ENCODE results near the gene EVPL.
"Not testable (repeated sequence)": the region's sequence is repeated elsewhere in the genome, so short reads cannot be mapped to it uniquely, and the experiment has no call there.

EVPL gene

DNA sequence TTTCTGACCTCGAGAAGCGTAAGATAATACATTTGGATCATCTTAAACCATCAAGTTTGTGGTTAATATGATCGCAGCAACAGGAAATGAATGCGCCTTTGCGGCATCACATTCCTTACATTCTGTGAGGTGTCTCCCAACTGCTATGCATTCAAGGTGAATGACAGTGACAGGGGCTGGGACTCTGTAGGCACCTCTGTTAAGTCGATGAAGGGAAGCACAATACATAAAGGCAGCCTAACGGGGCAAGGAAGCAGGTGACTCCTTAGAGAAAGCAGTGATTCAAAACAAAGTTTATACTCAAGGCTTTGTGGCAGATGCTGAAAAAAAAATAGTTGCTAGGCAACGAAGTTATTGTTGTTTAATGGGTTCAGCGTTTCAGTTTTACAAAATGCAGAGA lies 21.6 kb upstream of the EVPL start:
- H3K27ac ChIP-seq, result no peak overlapping the region
- DNase-seq (ENCODE audit: low read depth, low spot score), result no peak

DNA sequence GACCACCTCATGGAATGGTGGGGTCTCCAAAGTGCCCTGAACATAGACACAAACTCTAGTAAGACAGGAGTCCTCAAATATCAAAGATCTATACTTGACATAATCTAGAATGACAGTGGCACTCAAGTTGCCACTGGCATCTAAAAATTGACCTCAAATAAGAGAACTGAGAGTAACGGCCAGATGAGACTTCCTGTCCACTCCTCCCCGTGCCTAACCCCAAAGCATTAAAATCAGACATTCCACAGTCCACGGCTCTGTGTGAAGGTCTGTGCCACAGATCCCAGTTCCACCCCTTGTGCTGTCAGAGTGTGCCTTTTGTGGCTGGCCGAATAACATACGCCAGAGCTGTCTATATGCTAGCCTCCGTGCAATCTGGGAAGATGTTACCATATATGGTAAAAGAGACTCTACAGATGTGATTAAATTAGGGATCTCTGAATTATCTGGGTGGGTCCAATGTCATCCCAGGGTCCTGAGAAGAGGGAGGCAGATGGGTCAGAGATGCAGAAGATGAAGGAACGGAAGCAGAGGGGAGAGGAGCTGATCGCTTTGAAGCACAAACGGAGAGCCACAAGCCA lies 21.0 kb upstream of the EVPL start:
- no peak for DNase-seq (ENCODE audit: low read depth, low spot score)
- no peak overlapping the region for H3K27ac ChIP-seq

DNA sequence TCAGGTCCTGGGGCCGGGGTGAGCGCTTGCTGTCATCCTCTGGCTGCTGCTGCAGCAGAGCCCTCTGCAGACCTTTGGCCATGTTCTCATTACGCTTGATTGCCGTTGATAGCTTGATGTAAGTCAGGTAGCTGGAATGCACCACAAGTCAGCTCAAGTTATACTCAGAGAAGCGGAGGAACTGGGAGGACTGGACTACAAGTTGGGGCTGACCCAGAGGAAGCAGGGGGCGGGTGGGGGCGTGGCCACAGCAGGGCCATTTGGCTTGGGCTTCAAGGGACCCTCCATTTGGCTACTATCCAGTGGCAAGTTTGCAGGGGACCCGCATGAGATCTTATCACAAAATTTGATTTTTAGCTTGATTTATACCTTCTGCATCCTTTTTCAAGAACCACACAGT lies 19.0 kb upstream of the EVPL start:
- peak; percentile 53 for DNase-seq (ENCODE audit: low read depth, low spot score)
- peak overlapping the region; percentile 30 for H3K27ac ChIP-seq

DNA sequence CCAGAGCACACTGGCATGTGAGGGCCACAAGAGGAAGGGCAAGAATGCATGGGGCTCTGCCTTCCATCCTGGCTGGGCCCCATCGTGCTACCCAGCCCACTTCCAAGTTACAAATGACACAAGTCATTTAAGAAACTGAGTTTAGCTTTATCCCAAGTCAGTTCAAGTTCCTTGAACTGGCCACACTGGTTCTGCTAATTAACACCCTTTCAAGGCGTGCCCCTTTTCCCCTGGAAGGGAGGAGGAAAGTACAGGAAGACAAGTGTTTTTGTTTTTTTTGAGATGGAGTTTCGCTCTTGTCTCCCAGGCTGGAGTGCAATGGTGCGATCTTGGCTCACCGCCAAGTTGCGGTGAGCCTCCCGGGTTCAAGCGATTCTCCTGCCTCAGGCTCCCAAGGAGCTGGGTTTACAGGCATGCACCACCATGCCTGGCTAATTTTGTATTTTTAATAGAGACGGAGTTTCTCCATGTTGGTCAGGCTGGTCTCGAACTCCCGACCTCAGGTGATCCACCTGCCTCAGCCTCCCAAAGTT lies 17.4 kb upstream of the EVPL start:
- DNase-seq (ENCODE audit: low read depth, low spot score); H3K27ac ChIP-seq: not testable (repeated sequence)

DNA sequence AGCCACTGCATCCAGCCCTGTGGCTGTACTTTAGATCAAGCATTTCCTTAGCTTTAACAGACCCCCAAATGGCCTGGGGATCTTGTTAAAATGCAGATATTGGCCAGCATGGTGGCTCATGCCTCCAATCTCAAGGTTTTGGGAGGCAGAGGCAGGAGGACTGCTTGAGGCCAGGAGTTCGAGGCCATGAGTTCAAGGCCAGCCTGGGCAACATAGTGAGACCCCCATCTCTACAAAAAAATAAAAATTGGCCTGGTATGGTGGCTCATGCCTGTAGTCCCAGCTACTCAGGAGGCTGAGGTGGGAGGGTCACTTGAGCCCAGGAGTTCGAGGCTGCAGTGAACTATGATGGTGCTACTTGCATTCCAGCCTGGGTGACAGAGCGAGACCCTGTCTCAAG lies 15.8 kb upstream of the EVPL start:
- DNase-seq (ENCODE audit: low read depth, low spot score); H3K27ac ChIP-seq: not testable (repeated sequence)

DNA sequence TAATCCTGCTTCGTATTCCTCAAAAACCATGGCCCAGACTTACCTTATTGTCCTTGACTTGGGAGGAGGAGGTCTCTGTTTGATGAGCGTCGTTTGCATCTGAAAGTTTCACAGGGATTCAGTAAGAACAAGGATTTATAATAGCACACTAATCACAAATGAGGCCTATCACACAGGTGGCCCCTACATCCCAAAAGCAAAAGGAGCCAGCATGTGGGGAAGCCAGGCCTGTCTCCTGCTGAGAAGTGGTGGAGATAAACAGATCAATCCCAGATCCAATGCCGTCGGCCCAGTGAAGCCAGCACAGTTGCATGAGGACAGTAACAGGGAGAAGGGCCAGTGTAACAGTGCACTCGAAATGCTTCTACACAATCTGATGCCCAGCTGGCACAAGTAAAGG lies 13.3 kb upstream of the EVPL start:
- H3K27ac ChIP-seq, result no peak overlapping the region

DNA sequence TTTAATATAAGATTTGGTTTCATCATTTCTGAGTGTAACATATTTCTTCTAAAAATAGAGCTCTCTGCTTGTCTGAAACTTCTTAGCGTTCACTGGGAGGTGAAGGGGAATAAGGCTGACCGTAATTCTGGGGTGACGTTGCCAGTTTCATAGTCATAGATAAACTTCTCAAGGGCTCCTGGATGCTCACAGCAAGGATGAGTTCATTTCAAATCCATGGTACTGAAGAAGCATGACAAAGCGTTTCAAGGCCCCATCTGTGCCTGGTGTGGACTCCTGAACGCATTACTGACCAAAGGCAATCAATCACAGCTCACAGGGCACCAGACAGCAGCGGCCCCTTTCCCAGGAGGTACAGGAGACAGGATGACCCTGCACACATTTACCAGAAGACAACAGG lies 12.0 kb upstream of the EVPL start:
- no peak overlapping the region for H3K27ac ChIP-seq

More for the DNA sequence above, 13.3 kb upstream of the EVPL start:
- DNase-seq (ENCODE audit: low read depth, low spot score), result no peak

DNA sequence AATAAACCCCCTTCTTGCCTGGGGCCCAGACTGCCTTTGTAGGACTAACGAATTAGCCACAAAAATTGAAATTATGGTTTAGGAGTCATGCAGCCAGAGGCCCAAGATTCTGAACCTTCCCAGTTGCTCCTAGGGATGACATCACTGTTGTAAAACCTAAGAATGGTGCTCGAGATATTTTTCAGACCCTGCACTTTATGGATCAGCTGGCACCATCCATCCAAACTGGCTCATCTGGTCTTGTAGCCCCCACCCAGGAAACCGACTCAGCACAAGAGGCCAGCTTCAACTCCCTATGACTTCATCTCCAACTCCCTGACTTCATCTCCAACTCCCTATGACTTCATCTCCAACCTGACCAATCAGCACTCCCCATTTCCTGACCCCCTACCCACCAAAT lies 10.9 kb upstream of the EVPL start:
- no peak for DNase-seq (ENCODE audit: low read depth, low spot score)
- no peak overlapping the region for H3K27ac ChIP-seq

More for the DNA sequence above, 12.0 kb upstream of the EVPL start:
- no peak for DNase-seq (ENCODE audit: low read depth, low spot score)

DNA sequence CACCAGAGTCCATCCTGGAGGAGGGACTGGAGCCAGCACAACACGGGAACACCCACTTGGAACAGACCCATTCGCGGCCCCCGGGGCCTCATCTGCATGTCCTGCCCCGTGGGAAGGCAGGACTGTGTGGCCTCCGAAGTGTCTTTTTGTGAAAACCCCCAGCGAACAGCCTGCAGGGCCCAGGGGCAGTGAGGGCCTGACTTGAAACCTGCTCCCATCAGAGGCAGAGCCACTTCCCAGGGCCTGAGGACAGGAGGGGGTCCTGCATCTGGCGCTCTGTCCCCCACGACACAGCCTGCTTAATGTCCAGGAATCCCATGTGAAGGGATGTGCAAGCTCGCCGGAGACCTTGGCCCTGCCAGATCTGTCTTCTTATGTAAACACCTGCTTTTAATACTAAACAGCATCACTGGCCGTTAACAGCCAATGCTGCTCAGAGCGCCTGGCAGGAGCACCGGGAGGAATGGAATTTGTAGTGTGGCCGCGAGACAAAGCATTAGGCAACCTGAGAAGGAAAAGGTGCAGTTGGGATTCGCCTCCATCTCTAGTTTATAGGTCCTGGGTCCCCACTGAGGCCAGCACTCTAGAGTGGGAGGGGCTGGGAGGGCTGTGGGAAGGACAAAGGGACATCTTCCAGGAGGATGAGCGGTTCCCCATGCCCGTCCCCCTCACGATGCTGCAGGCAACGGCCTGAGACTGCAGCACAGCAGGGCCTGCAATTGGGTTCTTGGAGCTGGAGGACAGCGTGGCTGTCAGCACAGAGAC lies 9.6 kb upstream of the EVPL start:
- no peak for DNase-seq (ENCODE audit: low read depth, low spot score)
- H3K27ac ChIP-seq, result no peak overlapping the region

DNA sequence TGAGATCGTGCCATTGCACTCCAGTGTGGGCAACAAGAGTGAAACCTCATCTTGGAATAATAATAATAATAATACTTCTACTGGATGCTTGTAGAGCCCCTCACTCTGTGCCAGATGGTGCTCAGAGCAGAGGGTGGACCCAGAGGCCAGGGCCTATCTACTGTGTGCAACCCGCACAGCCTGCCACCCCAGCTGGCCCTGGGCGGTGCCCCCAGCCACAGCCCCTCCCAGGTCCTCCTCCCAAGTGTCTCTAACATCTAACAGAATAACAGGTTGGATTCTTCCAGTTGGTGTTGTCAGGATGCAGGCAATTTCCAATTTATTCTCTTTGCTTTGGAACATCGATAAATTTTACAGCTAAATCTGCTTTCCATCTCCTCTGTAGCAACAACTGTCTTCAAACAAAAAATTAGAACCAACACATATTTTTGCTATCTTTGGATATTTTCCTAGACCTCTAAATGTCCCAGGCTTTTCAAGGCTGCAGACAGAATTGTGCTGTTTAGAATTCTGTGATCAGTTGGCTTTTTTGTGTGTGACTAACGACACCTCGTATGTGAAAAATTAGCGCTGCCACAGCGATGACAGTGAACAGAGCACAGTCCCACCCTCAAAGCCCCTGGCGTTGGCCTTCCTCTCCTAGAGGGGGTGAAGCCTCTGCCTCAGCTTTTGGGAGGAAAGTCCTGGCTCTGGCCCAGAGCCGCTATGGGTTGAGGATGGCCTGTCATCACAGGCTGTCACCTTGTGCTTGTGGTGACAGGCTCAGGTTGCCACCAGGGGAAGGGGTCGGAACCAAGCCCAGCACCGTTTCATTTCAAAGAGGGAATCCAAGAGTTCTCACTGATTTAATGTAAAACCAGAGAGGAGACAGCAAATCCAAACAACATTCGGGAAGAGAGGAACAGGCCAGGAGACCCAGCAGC lies 7.6 kb upstream of the EVPL start:
- no peak for DNase-seq (ENCODE audit: low read depth, low spot score)

DNA sequence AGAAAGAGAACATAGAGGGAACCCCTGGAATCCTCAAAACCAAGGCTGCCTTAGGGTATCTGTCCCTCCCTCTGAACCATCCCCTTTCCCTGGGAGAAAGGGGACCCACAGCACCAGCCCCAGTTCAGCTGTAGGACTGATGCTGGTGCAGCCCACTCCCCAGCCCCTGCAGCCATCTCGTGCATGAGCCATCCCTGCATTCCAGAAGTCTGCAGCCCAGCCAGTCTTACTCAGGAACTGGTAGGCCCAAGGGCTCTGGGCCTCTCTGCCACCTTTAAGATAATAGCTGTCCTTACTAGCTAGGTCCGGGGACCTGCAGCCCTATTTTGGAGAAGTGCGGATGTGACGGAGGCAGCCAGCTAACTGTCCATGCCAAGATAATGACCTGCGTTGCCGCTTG lies 6.0 kb upstream of the EVPL start:
- no peak for DNase-seq (ENCODE audit: low read depth, low spot score)

More for the DNA sequence above, 7.6 kb upstream of the EVPL start:
- H3K27ac ChIP-seq, result no peak overlapping the region

DNA sequence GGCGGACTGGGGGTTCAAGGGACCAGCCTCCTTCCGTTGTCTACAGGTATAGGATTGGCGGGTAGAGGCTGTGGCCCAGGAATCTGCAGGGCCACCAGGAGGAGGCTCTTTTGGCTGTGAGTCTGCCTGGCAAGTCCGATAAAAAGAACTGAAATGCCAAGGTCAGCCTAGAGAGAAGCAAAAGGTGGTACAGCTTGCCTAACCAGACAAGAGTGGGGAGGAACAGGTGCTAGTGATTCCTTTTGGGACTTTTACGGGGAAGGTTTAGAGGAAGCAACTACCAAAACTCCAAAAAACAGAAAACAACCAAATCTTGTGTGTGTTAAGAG lies 5.6 kb upstream of the EVPL start:
- H3K27ac ChIP-seq, result no peak overlapping the region
- no peak for DNase-seq (ENCODE audit: low read depth, low spot score)

More for the DNA sequence above, 6.0 kb upstream of the EVPL start:
- H3K27ac ChIP-seq, result no peak overlapping the region

DNA sequence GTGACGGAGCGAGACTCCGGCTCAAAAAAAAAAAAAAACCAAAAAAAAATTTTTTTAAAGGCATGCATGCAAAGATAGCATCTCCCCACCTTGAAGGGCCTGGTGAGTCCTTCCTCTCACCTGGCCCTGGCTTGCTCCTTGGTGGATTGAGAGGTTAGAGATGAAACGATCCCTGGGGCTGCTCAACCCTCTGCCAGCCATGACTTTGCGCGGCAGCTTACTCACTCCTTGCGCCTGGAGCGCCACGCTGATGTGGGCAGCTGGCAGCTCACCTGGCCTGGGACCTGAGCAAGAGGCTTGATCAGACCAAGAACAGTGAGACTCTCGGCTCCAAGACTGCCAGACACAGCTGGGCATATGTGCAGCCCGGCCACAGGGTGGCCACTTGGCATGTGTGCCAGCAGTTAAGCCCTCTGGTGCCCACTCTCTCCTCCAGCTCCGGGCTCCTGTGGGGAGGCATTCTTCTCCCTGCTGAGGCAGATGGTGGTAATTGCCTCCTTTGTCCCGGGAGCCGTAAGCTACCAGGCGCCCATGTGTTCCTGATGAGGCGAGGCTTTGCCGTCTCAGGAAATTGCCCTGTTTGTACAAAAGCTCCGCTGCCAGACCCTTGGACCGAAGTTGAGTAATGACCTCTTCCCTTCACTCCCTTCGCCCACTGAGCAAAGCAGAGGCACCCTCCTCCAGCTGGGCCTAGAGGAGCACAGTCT lies 5.1 kb upstream of the EVPL start:
- H3K27ac ChIP-seq, result no peak overlapping the region
- DNase-seq (ENCODE audit: low read depth, low spot score), result no peak

DNA sequence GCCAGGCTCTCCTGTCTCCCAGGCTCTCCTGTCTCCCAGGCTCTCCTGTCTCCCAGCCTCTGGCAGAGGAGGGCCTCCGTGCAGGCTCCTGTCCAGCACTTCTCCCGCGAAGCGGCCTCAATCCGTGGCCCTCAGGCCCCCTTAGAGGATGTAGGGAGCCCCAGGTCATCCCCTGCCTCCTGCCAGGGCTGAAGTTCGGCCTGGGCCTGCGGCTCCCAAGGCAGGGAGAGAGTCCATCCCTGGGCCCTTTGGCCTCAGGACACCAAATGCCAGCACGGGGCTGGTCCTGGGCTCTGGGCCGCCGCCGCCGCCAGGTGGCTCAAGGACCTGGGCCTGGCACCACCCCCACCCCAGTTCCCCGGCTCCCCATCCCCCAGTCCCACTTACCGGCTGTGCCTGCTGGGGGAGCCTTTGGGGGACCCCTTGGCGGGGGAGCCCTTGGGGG lies 370 bp downstream of the EVPL start:
- peak overlapping the region; percentile 55 for H3K27ac ChIP-seq
- DNase-seq (ENCODE audit: low read depth, low spot score), result no peak

DNA sequence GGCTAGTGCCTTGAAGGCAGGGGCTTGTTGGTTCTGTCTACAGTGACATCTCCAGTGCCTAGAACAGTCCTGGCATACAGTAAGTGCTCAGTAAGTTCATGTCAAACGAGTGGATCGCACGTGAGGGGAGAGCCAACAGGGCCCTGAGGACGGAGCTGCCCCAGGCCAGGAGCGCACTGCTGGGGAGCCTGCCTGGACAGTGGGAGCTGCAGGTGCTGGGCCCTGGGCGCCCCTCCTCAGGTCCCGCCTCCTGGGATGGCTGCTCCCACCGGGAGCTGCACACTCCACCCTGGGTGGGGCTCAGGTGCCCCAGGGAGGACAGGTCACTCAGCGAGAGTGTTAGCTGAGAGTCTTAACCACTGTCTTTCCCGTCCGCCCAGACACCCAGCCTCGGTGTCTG lies 1.8 kb downstream of the EVPL start:
- H3K27ac ChIP-seq, result no peak overlapping the region
- DNase-seq (ENCODE audit: low read depth, low spot score), result no peak

DNA sequence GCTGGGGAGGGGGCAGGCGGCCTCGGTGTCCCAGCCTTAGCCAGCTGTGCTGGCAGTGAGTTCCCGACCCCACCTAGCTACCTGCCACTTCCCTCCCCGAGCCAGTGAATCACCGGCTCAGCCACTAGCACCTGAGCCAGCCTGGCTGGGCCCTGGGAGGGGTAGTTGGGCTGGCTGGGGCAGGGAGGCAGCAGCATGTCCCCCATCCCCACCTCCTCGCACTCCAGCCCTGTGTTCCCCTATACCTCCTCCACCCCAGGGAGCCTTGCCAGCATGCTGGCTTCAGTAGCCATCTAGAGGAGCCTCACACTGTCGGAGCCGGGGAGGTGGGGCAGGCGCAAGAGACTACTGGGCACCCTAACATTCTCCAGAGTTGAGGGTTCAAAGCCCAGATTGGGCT lies 2.8 kb downstream of the EVPL start:
- no peak overlapping the region for H3K27ac ChIP-seq
- no peak for DNase-seq (ENCODE audit: low read depth, low spot score)

DNA sequence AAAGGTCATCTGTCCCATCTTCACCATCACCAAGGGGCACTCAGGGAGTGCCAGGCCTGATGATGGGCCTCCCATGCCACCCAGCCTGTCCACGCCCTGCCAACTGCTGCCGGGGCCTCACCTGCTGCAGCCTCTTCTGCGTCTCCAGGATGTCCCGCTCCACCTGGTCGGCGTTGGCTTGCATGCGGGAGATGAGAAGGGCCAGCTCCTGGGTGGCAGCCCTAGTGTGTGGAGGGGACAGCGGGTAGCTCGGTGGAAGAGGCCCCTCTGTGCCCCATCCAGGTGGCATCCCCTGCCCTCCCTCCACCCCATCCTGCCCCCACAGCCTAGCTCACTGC lies 3.2 kb downstream of the EVPL start:
- no peak overlapping the region for H3K27ac ChIP-seq
- DNase-seq (ENCODE audit: low read depth, low spot score), result no peak

DNA sequence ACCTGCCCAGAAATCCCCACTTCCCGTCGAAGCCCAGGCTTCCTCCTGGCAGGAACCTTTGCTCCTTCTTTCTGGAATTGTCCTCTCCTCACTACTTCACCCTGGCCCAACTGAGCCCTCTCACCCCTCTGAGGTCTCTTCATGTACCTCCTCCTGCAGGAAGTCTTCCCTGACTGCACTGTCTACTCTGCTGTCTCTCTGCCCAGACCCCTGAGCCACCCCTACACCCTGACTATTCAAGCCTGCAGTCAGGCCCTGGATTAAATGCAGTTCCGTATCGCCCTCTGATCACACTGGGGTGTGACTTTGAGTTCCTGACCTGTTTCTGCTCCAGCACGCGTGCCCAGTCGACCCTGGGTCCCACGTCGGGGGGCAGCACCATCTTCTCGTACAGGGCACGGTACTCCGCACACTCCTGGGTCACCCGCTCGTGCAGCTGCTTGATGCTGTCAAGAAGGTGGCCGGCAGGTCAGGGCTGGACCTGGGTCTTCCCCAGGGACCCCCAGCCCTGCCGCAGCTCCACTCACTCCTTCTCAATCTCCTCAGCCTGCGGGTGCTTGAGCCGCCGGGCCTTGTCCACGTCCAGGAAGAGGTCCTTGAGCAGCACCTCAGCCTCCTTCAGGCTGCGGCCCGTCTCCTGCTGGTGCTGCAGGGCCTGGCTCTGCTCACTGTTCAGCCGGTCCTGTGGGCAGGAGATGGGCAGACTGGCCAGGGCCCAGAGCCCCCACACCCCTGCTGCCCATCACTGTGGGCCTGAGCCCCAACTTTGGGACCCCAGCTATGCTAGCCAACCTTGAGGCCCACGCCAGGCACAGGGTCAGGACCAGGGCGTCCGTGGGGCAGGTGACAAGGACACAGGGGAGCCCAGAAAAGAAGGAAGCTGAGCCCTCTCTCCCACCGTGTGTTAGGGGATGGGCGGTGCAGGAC lies 3.9 kb downstream of the EVPL start:
- H3K27ac ChIP-seq, result no peak overlapping the region
- no peak for DNase-seq (ENCODE audit: low read depth, low spot score)

DNA sequence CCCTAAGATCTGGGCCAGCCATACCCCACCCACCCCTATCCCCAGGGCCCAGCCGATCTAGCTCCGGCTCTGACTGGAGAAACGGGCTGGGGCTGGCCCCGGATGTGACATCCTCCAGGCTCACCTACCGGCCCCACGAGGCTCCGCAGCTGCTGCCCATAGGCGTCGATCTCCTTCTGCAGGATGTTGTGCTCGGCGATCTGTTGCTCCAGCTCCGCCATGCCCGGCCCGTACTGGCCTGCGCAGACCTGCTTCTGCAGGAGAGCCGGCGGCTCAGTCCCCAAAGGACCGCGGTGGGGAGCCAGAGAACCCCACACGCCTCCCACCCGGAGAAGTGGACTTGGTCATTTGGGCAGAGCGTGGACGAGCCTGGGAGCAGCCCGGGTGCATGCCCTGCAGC lies 4.8 kb downstream of the EVPL start:
- no peak for DNase-seq (ENCODE audit: low read depth, low spot score)
- H3K27ac ChIP-seq, result no peak overlapping the region
